ENCODE data around the gene ROCK1.
"Not testable (repeated sequence)": the region's sequence is repeated elsewhere in the genome, so short reads cannot be mapped to it uniquely, and the experiment has no call there.

ROCK1 gene

DNA sequence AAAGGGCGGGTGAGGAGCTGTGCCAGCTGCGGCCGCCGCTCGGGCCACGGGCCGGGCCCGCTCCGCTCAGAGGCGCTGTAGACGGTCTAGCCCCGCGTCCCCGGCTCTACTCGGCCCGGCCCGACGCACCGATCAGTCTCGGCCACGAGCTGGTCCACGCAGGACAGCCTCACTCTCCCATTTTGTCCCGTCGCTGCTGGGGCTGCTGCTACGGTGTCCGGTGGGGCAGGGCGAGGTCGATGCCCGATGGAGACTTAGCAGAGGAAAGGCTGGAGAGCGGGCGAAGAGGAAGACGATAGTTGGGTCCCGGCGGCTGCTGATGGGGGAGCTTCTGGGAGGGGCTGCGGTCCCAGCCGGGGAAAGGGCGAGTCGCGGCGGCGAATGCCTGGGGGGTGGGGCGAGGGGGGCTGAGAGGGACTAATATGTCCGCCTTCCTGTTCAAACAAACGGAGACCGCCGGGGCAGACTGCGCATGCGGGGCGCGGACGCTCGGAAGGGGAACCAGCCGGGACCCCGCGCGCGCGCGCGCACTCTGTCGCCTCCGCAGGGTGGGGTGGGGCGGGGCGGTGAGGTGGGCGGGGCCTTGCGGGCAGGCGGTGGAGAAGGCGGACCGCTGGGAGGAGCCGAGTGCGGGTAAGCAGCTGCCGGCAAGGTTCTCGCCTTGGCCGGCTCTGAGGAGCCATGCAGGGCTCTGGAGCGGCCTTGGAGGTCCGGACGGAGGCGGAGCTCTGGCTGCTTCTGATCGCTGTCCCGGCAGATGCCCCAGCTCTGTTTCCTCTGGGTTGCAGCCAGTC, at the start of gene ROCK1:
Gene ROCK1, minus strand, starts transcription at position 468 of the 794 bp plus-strand sequence. CDS start 903 bp downstream, outside the sequence.
- peak; percentile 94 for DNase-seq

DNA sequence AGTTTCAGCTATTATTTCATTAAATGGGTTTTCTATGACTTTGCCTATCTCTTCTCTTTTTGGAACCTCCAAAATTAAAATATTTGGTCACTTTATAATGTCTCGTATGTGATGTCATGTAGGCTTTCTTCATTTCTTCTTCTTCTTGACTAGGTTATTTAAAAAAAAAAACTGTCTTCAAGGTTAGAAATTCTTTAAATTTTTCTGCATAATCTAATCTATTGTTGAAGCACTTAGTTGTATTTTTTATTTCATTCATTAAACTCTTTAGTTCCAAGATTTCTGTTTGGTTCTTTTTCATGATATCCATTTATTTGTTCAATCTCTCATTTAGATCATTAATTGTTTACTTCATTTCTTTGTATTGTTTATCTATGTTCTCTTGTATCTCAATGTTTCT, 43.8 kb upstream of the ROCK1 start:
- DNase-seq: no peak

DNA sequence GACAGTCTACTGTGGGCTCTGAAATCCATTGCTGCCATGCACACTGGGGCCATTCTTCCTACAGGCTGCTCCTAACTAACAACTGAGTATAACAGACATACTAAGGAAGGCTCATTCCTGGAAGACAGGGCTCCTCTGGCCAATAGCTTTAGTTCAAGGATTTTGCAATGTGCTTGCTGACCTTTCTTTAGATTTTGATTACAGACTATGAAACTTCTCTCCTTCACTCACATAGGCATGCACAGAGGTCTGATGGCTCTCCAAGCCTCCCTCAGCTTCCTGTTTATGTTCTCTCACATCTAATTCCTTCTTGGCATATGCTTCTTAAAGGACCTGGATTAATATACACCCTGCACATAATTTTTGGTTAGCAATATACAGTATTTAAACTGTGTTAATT, 34.4 kb upstream of the ROCK1 start:
- no peak for DNase-seq

DNA sequence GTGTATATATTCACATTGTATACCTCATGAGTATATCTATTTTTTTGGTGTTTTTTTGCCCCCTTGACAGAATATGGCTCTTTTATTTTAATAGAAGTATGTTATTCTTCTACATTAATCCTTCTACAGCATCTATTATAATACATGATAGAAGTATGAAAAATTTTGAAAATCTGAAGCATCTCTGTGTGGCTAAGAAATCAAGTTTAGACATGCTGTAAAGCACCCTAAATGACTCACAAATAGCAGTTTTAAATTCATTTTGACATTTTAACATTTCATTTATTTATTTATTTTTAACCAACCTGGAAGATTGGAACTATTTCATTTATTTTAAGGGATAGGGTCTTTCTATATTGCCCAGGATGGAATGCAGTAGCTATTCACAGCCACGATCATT, 33.8 kb upstream of the ROCK1 start:
- DNase-seq: no peak

DNA sequence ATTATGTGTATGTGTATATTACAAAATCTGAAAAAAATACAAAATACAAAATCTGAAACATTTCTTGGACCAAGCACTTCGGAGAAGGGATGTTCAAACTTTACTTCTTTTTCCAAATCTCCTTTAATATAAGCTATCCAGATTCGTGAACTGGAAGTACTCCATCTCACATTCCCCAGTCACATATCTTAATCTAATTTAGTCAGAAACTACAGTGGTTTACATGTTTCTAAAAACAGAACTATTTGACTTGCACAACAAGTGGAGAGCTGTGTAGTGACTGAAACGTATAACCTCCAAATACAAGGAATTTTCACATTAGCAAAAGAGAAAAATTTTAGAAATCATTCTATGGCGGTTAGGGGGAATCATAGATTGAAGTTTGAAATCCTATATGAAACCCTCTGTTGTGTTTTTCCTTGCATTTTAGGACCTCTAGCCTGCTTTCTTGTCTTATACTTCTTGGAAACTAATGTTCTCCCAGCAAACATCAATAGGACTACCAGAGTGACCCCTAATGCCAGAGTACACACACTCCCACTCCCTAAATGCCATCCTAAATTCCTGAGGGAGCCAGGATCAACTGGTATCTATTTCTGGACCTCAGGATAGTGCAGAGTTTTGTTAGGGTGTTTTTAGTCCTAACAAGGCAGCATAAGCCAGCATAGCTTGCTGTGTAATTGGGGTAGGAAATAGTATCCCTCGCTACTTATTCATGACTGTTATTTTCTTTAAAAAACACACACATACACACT, 30.2 kb upstream of the ROCK1 start:
- DNase-seq: no peak

DNA sequence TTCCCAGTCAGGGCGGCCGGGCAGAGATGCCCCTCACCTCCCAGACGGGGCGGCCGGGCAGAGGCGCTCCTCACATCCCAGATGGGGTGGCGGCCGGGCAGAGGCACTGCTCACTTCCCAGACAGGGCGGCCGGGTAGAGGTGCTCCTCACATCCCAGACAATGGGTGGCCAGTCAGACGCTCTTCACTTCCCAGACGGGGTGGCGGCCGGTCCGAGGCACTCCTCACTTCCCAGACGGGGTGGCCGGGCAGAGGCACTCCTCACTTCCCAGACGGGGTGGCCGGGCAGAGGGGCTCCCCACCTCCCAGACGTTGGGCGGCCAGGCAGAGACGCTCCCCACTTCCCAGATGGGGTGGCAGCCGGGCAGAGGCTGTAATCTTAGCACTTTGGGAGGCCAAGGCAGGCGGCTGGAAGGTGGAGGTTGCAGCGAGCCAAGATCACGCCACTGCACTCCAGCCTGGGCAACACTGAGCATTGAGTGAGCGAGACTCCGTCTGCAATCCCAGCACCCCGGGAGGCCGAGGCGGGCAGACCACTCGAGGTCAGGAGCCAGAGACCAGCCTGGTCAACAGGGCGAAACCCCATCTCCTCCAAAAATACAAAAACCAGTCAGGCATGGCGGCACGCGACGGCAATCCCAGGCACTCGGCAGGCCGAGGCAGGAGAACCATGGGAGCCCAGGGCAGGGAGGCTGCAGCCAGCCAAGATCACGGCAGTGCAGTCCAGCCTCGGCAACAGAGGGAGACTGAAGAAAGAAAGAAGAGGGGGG, 26.3 kb upstream of the ROCK1 start:
- DNase-seq: not testable (repeated sequence)

DNA sequence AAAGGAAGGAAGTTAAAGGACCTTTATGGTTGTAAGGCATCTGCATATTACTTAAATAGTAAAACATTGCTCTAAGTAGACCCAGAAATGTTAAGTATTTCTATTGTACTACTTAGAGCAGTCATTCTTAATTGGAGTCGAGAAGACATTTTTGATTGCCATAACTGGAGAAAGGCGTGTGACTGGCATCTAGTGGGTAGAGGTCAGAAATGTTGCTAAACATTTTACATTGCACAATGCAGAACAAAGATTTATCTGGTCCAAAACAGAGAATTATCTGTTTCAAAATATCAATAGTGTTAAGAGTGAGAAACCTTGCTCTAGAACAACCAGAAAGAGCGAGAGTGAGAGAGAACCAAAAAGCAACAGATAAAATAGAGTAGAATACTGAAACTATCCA, 23.3 kb upstream of the ROCK1 start:
- DNase-seq: no peak

DNA sequence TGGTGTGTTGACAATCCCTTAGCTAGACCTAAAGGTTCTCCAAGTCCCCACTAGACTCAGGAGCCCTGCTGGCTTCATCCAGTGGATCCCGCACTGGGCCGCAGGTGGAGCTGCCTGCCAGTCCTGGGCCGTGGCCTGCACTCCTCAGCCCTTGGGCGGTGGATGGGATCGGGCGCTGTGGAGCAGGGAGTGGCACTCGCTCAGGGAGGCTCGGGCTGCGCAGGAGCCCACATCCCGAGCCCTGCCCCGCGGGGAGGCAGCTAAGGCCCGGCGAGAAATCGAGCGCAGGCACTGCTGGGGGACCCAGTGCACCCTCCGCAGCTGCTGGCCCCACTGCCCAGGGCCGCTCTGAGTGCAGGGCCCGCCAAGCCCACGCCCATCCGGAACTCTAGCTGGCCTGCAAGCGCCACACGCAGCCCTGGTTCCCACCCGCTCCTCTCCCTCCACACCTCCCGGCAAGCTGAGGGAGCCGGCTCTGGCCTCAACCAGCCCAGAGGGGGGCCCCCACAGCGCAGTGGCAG, 20.8 kb upstream of the ROCK1 start:
- DNase-seq: no peak

DNA sequence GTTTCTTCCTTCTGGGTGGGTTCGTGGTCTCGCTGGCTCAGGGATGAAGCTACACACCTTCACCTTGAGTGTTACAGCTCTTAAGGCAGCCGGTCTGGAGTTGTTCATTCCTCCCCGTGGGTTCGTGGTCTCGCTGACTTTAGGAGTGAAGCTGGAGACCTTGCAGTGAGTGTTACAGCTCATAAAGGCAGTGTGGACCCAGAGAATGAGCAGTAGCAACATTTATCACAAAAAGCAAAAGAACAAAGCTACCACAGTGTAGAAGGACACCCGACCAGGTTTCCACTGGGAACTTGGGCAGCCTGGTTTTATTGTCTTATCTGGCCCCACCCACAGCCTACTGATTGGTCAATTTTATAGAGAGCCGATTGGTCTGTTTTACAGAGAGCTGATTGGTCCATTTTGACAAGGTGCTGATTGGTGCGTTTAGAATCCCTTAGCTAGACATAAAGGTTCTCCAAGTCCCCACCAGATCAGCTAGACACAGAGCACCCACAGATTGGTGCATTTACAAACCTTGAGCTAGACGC, 20.1 kb upstream of the ROCK1 start:
- no peak for DNase-seq

DNA sequence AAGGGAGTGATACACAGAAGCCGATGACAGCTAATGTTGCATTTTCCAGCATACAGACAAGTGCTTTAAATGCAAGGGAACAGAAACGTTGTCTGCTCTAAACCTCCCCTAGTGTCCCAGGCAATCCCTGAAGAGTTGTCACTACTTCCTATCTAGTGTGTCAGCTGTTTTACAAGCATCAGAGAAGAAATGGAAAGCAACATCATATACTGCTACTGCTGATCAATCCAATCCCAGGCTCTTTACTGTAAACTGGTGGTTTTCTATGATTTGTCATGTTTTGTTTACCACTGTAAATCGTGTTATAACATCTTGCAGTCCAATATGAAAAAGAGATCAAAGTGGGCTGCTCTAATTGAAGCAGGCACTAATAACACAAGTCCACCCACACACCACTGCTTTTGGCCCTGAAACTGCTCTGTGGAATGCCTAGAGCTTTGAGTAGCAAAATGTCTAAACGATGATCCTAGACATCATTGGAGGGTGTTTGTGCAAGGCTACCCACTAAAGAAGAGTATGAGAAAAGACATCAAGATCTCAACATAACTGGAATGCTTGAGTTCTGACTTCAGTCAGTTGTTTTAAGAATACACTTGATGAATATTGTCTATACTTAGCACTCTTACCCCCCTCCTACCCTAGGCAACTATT, 18.1 kb upstream of the ROCK1 start:
- no peak for DNase-seq

DNA sequence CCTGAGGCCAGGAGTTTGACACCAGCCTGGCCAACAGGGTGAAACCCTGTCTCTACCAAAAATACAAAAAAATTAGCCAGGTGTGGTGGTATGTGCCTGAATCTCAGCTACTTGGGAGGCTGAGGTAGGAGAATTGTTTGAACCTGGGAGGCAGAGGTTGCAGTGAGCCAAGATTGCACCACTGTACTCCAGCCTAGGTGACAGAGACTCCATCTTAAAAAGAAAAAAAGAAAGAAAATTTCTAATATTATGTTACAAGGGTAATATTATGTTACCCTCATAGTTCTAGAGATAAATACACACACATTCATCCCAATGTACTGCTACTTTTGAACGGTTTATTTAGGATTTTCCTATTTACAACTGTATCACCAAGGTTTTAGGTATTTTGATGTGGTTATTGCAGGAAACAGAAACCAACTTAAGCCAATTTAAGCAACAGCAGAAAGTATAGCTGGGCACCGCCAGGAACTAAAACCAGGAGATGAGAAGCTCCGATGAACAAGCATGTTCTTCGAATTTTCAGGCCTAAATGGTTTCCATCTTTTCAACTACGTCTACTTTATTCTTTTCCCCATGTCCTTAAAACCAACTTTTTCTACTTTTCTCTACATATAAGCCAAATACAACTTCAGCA, 11.8 kb upstream of the ROCK1 start:
- DNase-seq: no peak

DNA sequence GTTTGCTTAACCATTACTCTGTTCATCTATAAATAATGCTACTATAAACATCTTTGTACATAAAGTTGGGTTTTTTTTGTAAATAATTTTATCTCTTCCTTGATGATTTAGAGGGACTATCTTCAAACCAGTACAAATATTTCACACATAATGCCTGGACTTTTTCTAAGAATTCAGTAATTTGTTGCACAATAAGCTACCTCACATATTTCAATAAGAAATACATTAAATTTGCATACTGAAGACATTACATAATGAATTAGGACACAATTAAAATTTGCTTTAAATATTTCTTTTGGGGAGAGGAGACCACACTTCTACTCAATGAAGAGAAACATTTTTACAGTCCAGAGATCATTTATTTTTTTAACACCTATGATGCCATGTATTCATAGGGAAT, 7.2 kb upstream of the ROCK1 start:
- no peak for DNase-seq

DNA sequence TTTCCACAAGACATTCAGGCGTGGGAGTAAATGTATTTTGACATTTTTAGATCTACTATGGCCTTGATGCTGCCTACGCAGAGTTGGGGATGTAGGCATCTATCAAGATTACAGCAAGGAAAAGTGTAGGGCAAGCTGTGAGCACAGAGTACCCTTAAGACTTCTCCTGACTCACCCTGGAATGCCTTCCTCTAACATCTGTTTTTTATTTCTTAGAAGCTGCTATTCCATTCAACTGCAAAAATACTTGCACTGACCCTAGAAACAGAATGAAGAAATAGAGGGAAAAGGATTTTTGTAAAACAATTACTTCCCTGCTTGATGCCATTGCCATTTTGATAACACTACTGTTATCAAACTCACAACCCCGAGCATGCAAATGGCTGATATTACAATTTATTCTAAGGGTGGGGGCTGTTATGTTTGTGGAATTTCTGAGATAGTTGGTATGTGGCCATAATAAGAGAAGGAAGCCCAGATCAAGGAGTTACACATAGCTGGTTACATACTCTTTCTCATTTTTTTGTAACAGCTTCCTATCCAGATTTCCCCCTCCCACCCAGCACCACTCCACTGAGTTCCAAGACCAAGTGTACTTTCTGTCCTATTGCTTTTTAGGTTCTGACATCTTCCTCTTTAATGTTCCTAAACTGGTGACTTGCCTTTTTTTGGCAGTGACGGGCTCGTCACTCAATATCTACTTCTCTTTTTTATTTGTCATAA, 6.0 kb upstream of the ROCK1 start:
- DNase-seq: no peak

DNA sequence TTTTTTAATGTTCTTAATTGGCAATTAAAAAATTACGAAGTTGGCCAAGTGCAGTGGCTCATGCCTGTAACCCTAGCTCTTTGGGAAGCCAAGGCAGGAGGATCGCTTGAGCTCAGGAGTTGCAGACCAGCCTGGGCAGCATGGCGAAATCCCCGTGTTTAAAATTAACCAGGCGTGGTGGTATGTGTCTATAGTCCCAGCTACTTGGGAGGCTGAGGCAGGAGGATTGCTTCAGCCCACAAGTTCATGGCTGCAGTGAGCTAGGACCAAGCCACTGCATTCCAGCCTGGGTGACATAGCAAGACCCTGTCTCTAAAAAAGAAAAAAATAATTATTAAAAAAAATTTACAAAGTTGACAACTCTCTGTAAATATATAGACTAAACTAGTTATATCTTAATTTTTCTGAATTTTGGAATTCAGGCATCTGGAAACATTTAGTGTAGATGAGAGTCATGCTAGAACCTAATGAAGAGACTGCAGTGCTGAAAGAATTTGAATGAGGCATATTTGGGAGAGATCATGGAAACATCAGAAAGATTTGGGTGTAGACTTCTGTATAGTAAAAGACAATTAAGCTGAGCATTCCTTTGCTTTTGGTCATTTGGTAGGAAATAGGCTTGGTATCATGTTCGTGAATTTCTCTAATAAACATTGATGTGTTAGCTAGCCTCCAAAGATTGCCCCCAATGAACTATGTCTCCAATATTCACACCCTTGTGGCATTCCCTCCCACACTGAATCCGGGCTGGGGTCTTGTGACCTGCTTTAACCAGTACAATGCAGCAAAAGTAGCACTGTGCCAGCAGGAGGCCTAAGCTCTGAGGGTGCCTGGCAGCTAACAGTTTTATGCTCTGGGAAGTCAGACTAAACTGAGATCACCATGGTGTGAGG, 4.2 kb upstream of the ROCK1 start:
- no peak for DNase-seq

DNA sequence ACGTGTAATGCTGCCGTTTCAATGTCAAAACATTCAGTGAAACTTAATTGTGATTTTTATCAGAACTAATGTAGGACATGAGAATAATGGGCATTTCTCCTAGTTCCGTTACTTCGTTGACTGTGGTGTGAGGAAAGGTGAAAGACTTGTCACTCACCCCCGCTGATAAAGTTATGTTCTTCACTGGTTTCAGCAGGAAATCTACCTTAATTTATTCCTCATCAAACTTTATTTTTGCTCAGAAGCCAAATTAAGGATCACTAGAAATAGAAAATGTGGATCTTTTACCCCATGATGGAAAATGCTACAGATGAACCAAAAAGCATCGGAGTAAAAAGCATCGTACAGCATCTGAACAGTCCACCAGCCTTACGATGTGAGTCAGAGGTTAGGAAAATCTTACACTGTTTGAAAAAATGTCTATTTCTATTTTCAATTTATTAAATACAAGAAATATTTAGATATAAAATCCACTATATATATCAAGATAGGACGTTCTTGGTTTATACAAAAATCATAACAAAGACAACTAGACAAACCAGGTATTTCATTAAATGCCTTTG, 1.0 kb upstream of the ROCK1 start:
- DNase-seq: no peak

DNA sequence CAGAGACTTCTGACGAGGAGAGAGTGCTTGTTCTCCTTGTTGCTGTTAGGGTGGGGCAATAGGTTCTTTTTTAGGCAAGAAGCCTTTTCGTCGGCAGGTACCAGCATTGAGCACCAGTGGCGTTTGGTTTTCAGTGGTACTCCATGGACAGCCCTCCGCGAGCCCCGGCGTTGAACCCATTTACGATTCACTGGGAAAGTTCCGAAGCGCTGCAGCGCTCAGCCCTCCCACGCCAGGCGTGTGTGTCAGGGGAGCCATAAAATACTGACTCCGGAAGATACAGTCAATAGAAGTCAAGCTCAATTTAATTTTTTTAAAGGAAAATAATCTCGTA, 494 bp upstream of the ROCK1 start:
- no peak for DNase-seq

DNA sequence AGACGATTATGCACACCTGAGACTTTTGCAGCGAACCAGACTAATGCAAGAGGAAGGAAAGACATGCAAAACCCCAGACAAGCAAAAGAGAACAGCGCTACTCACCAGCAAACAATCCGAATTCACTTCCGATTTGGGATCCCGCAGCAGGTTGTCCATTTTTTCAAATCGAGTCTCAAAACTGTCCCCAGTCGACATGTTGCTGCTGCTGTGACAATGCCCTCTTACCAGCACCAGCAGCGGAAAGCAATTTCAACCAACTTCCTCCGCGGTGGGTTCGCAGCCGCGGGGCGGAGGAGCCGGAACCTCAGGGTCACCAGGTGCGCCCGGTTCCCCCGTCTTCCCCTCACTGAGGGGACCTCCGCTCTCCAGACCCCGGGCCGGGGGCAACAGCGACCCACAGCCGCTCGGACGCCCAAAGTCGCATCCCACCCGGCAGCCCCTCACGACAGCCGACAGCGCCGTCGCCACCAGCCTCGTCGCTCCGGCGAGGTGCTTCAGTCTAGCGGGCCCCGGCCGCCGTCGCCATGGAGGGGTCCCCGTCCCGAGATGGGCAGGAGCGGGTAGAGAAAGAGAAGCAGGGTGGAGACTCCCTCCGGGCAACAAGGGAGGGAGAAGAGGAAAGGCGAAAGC, 784 bp downstream of the ROCK1 start:
- no peak for DNase-seq

DNA sequence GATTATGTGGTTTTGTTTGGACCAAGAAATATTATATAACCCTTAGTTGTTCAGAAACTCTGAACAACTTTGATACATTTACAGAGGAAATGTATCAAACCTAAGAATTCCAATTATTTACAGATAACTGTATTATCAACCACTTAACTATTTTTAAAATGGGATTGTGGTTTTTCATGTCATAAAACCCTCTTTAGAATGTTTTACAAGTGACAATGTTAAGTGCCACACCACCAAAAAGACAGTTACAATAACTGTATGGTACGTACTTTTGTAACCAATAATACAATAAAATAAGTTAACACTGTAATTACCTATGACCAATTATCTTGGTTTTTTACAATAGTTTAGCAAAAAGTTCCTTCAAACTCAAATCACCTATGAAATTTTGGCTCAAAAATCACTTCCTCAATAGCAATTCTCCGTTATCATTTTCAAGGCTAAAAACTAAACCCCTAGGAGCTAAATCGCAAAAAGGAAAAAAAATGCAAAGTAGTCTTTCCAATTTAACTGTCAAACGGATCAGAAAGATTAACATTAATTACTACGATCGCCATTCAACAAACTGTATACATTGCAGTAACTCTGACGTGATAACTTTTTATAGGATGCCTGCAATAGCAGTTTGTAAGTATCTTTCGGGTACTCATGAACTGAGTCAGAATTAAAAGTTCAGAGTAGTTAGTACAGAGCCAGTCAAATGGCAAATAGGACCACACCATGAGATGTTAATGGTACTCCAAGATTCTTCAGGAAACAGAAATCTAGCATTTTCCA, 1.5 kb downstream of the ROCK1 start:
- no peak for DNase-seq

DNA sequence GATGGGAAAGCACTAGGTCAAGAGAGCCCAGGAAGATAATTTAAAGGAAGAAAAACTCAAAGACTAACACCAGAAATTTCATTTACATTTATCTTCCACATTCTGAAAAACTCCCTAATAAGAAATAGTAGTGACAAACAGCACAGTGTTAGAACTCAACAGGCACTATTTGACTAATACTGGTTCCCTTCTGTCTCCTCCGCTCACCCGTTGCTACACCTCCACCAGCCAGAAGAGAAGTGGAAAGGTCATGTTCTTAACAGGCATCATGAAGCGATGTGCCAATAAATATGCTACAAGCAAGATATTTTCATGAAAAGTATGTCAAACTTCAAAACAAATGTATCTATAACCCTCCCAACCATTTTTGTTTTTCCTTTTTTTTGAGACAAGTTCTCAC, 5.7 kb downstream of the ROCK1 start:
- no peak for DNase-seq

Data from NCI-H1694 (cell line).